Measurements from ENCODE around the gene RHOD. TPM values are rescaled to one million over a fixed set of nuclear protein-coding genes. Genes with fewer than 3 reads are reported as not detected.

RHOD gene
- total RNA-seq, 2 donors from 2014 or later = 39.1 to 68.5 TPM

DNA sequence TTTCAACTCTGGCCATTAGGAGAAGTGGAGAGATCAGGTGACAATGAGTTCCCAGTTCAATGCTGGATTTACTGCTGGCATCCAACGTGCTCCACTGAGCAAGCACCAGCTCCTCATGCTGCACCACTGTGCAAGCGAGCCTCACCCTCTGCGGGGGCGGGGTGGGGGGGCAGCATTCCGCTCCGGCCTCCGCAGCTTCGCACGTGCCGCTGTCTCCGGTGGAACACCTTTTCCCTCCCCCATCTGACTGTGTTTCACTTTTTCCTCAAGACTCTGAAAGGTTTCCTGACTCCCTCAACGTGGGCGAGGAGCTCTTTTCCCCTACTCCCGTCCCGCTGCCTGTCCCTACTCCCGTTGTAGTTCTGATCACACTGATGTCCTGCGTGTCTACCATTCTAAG is 835 bp upstream of the RHOD start:
- no peak for DNase-seq (ENCODE audit: low spot score)

DNA sequence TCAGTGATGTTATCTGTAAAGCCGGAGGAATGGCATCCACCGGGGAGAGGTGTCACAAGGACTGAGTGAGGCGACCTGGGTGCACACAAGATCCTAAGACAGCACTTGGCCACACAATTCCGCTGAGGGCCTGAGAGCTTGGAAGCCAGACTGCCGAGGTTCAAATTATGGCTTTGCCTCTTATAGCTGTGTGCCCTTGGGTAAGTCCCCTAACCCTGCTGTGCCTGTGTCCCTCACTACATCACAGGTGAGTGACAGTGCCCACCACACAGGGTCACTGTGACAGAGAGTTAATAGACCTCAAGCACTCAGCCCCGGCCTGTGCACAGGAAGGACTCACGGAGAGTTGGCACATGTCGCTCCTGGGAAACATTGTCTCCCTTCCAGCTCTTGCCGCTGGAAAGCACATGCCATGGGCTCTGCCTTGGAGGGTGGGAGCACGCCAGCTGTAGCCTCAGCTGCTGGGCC is 592 bp downstream of the RHOD start:
- TF ChIP-seq, protein P1, sequence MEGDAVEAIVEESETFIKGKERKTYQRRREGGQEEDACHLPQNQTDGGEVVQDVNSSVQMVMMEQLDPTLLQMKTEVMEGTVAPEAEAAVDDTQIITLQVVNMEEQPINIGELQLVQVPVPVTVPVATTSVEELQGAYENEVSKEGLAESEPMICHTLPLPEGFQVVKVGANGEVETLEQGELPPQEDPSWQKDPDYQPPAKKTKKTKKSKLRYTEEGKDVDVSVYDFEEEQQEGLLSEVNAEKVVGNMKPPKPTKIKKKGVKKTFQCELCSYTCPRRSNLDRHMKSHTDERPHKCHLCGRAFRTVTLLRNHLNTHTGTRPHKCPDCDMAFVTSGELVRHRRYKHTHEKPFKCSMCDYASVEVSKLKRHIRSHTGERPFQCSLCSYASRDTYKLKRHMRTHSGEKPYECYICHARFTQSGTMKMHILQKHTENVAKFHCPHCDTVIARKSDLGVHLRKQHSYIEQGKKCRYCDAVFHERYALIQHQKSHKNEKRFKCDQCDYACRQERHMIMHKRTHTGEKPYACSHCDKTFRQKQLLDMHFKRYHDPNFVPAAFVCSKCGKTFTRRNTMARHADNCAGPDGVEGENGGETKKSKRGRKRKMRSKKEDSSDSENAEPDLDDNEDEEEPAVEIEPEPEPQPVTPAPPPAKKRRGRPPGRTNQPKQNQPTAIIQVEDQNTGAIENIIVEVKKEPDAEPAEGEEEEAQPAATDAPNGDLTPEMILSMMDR (IDR thresholded peaks at IDR 0.05) = no peak
- no peak for DNase-seq (ENCODE audit: low spot score)

More for the DNA sequence above, 835 bp upstream of the RHOD start:
- peak overlapping the region; percentile 48 to 55 for H3K4me3 ChIP-seq
- no peaks in the 10 kb centered on the region for H3K36me3 ChIP-seq
- H3K27ac ChIP-seq = peak overlapping the region; percentile 78 to 92
- TF ChIP-seq, protein P1 (IDR thresholded peaks at IDR 0.05) = no peak
- peaks cover 0 to 39% of the 10 kb centered on the region in 2 donors for H3K4me1 ChIP-seq
- H3K27me3 ChIP-seq = no peaks in the 10 kb centered on the region
- no peaks in the 10 kb centered on the region for H3K9me3 ChIP-seq

DNA sequence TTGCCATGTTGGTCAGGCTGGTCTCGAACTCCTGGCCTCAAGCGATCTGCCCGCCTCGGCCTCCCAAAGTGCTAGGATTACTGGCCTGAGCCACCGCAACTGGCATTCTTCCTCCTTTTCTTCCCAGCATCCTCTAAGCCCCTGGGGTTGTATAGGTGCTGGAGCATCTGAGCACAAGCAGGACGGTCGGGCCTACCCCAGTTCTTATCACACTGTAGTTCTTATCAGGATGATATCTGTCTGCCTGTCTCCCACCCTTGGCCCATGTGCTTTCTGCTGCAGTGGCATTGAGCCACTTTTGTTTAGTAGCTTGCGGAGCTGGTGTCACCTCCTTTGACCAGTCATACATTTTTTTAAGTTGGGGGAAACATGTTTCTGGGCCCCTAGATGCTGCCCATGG is 1.9 kb downstream of the RHOD start:
- H3K4me1 ChIP-seq = peaks cover 0 to 39% of the 10 kb centered on the region in 2 donors
- TF ChIP-seq, protein P1 (IDR thresholded peaks at IDR 0.05) = no peak
- no peaks in the 10 kb centered on the region for H3K36me3 ChIP-seq
- no peak overlapping the region for H3K27ac ChIP-seq
- no peaks in the 10 kb centered on the region for H3K27me3 ChIP-seq
- H3K9me3 ChIP-seq = no peaks in the 10 kb centered on the region
- no peak overlapping the region for H3K4me3 ChIP-seq
- DNase-seq (ENCODE audit: low spot score) = no peak

More for the DNA sequence above, 592 bp downstream of the RHOD start:
- peak overlapping the region; percentile 48 to 55 for H3K4me3 ChIP-seq
- no peaks in the 10 kb centered on the region for H3K9me3 ChIP-seq
- no peaks in the 10 kb centered on the region for H3K27me3 ChIP-seq
- peaks cover 0 to 39% of the 10 kb centered on the region in 2 donors for H3K4me1 ChIP-seq
- peak overlapping the region; percentile 78 to 92 for H3K27ac ChIP-seq
- H3K36me3 ChIP-seq = no peaks in the 10 kb centered on the region

DNA sequence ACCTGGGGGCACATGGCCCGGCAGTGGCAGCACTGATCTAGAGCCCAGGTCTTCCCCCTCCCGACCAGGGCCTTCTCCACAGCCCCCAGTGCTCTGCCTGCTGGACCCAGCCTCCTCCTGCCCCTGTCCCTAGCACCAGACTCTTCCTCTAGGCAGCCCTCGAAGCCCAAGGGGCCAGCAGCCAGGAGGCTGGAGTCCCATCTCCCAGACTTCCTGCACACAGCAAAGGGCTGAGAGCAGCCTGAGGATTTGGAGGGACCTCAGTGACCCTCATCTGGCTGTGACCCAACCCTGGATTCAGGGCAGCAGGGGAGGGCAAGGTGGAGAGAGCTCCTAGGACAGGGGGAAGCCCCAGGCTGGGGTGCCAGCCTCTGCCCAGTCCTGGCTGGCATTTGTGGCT is 3.0 kb downstream of the RHOD start:
- Histone ChIP-seq H3K4me1 (peaks cover 0 to 30% of the 10 kb centered on the region in 2 donors), H3K9me3 (no peaks in the 10 kb centered on the region), H3K27me3 (no peaks in the 10 kb centered on the region), H3K27ac (peak overlapping the region in 1 of 2 donors; percentile 36), H3K4me3 (no peak overlapping the region), H3K36me3 (no peaks in the 10 kb centered on the region)
- DNase-seq (ENCODE audit: low spot score) = no peak
- TF ChIP-seq, protein P1 (IDR thresholded peaks at IDR 0.05) = no peak

DNA sequence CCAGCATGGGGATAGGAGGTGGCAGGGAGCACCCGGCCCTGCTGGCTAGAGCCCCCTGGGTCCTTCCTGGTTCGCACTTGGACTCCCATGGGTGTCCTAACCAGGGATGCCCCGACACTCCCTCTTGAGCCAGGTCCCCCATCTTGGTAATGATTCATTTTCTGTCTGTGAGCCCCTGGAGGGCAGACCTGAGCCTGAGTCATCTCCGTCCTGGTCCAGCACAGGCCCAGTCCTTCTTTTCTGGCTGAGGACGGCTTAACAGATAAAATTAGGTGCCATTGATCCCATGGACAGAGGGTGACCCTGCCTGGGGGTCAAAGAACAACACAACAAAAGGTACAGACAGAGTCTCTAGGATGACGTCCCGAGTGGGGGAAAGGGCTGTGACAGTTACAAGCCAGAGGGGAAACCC is 3.5 kb downstream of the RHOD start:
- H3K4me1 ChIP-seq = peaks cover 0 to 26% of the 10 kb centered on the region in 2 donors
- H3K27me3 ChIP-seq = no peaks in the 10 kb centered on the region
- TF ChIP-seq, protein P1 (IDR thresholded peaks at IDR 0.05) = no peak
- no peaks in the 10 kb centered on the region for H3K9me3 ChIP-seq
- peak overlapping the region in 1 of 2 donors; percentile 36 for H3K27ac ChIP-seq
- no peak for DNase-seq (ENCODE audit: low spot score)
- H3K36me3 ChIP-seq = no peaks in the 10 kb centered on the region
- no peak overlapping the region for H3K4me3 ChIP-seq
